Upper lobe of right lung (tissue), 1 donor: ENCODE data around the gene PRR5L. TPM values are rescaled to one million over a fixed set of nuclear protein-coding genes. Genes with fewer than 3 reads are reported as not detected.
A peak's percentile ranks its signal among the peaks of the same experiment; 100 is the strongest.

ENCODE experiments used
- ATAC-seq: fragments of 200-7000 bp; cut with Tn5 transposase; one replicate; pipeline ENCODE4 v1.9.1; 2020; ENCODE audit warnings: mild to moderate bottlenecking, moderate library complexity
- DNase-seq: peaks from one replicate; pipeline ENCODE4 v3.0.0-alpha.2; 2020
- H3K27ac ChIP-seq: fragments of 200-600 bp; one replicate; pipeline ENCODE4 v1.8.0; 2022
- H3K27me3 ChIP-seq: fragments of 200-600 bp; one replicate; pipeline ENCODE4 v1.8.0; 2022; ENCODE audit warnings: mild to moderate bottlenecking
- H3K36me3 ChIP-seq: fragments of 200-600 bp; one replicate; pipeline ENCODE4 v1.8.0; 2022
- H3K4me1 ChIP-seq: fragments of 200-600 bp; one replicate; pipeline ENCODE4 v1.8.0; 2022
- H3K4me3 ChIP-seq: fragments of 200-600 bp; one replicate; pipeline ENCODE4 v1.8.0; 2022; ENCODE audit warnings: mild to moderate bottlenecking
- H3K9me3 ChIP-seq: fragments of 200-600 bp; one replicate; pipeline ENCODE4 v1.8.0; 2022
- intact Hi-C: fragments of 100-400 bp; cut with DNase I; formaldehyde crosslinking; loops from one replicate; pipeline ENCODE4 v1.11.0; 2022
- total RNA-seq: library from RNA; stranded (reverse); fragmentation: NEBNext Ultra II Directional; extraction: Animal tissue kit (Norgen Biotek cat#: 25700); gene quantifications from one replicate; pipeline ENCODE4 v1.2.1, GENCODE V29; 2021
- TF ChIP-seq, protein P1 (sequence below): fragments of 200-600 bp; IDR thresholded peaks from one replicate; pipeline ENCODE4 v1.8.0; 2022; ENCODE audit warnings: antibody characterized with exemption
- donor health status: DM: no; HTN: yes; CAD: no; lungs with severe emphysema.

The PRR5L gene
- total RNA-seq, 1 donor from 2014 or later: 24.5 TPM

- H3K4me3 ChIP-seq: no peak overlapping the region
- no peaks in the 10 kb centered on the region for H3K27me3 ChIP-seq
- TF ChIP-seq, protein P1, sequence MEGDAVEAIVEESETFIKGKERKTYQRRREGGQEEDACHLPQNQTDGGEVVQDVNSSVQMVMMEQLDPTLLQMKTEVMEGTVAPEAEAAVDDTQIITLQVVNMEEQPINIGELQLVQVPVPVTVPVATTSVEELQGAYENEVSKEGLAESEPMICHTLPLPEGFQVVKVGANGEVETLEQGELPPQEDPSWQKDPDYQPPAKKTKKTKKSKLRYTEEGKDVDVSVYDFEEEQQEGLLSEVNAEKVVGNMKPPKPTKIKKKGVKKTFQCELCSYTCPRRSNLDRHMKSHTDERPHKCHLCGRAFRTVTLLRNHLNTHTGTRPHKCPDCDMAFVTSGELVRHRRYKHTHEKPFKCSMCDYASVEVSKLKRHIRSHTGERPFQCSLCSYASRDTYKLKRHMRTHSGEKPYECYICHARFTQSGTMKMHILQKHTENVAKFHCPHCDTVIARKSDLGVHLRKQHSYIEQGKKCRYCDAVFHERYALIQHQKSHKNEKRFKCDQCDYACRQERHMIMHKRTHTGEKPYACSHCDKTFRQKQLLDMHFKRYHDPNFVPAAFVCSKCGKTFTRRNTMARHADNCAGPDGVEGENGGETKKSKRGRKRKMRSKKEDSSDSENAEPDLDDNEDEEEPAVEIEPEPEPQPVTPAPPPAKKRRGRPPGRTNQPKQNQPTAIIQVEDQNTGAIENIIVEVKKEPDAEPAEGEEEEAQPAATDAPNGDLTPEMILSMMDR: no peak
- intact Hi-C loops: no loop called here
- no peaks in the 10 kb centered on the region for H3K9me3 ChIP-seq
- ATAC-seq: no peak
- H3K4me1 ChIP-seq: peaks cover 3% of the 10 kb centered on the region
- no peak overlapping the region for H3K27ac ChIP-seq
- no peaks in the 10 kb centered on the region for H3K36me3 ChIP-seq
- no peak for DNase-seq
Measured at GRCh38 chr11:36308577-36308976, 12.5 kb downstream of the PRR5L start.

DNA sequence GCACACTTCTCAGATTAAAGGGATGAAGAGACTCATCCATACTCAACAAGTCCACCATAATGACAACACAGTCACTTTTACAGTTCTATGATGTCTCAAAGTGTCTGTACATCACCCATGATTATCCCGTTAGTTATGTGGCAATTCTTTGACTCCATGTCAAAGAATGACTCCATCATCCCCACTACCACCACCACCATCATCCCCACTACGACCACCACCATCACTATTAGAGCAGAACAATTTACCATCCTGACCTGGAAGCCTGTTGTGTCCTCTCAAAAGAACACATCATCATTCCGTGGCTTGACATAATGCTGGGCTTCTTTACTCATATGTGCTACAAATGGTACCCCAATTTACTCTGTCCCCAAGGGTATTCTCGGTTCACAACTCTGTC, 13.7 kb downstream of the PRR5L start:
- intact Hi-C loops: no loop called here
- no peaks in the 10 kb centered on the region for H3K9me3 ChIP-seq

DNA sequence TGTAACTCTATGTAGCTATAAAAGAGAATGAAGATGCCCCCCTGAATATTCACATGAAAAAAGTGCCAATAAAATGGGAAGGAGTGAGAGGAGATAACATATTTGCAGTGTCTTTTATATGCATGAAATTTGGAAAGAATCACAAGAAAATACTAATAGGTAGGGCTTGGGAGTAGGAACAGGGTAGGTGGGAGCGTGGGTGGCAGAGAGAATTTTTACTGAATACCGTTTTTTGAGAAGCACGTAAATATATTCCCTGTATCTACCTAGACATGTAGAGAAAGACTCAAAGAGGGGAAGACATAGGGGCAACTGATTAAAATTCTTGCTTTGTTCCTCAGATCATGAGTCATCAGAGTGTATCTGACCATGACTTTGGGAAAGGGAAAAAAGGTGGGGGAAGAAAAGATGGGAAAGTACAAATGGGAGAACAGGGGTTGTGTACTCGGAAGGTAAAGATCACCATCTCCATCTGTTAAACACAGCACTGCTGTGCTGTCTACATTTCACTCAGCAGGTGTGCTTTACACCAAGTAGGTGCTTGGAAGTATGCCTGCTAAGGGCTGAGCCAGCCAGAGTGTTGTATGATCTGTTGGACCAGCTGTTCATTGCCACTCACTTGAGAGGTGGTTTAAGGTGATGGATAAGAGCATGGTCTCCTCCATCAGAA, 16.0 kb downstream of the PRR5L start:
- TF ChIP-seq, protein P1: no peak
- no peaks in the 10 kb centered on the region for H3K4me1 ChIP-seq
- H3K27ac ChIP-seq: no peak overlapping the region
- H3K36me3 ChIP-seq: no peaks in the 10 kb centered on the region
- intact Hi-C loops: no loop called here
- H3K4me3 ChIP-seq: no peak overlapping the region
- no peak for ATAC-seq
- no peaks in the 10 kb centered on the region for H3K27me3 ChIP-seq
- no peaks in the 10 kb centered on the region for H3K9me3 ChIP-seq
- no peak for DNase-seq

More for the DNA sequence above, 13.7 kb downstream of the PRR5L start:
- DNase-seq (no peak), ATAC-seq (no peak)
- Histone ChIP-seq H3K27ac (no peak overlapping the region), H3K27me3 (no peaks in the 10 kb centered on the region), H3K36me3 (no peaks in the 10 kb centered on the region), H3K4me1 (no peaks in the 10 kb centered on the region), H3K4me3 (no peak overlapping the region)
- TF ChIP-seq, protein P1: no peak

- TF ChIP-seq, protein P1: no peak
- ATAC-seq (no peak), DNase-seq (no peak)
- Histone ChIP-seq H3K4me3 (no peak overlapping the region), H3K4me1 (no peaks in the 10 kb centered on the region), H3K36me3 (no peaks in the 10 kb centered on the region), H3K27ac (no peak overlapping the region), H3K27me3 (no peaks in the 10 kb centered on the region), H3K9me3 (no peaks in the 10 kb centered on the region)
- intact Hi-C loops: no loop called here
Measured at GRCh38 chr11:36312611-36313472, 16.8 kb downstream of the PRR5L start.

DNA sequence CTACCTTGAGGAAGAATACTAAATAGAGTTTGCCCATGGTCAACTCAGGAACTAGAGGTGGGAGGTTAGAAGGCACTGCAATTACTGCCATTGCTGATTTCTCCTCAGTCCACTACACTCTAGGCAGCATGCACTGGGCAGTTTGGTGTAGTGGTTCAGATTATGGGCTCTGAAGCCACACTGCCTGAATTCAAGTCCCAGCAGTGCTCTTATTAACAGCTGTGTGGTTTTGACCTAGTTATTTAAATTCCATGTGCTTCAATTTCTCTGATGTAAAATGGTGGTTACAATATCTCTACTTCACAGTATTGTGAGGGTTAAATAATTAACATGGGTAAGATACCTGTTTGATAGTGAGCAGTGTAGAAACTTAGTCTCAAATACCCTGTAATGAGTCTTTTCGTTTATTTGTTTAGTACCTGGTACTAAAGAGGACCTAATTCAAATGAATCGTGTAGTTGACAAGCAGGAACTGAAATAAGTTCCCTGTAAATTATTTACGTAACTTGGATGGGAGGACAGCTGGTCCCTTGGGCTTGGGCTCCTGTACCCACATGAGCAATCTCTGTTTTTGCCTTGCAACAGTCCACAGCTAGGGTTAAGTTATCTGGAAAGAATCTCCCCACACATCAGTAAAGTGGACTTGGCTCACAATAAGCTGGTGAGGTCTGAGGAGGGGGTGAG, 17.8 kb downstream of the PRR5L start:
- H3K36me3 ChIP-seq: no peaks in the 10 kb centered on the region
- ATAC-seq (peak; percentile 25), DNase-seq (no peak)
- H3K27me3 ChIP-seq: no peaks in the 10 kb centered on the region
- H3K4me1 ChIP-seq: no peaks in the 10 kb centered on the region
- intact Hi-C loops: no loop called here
- H3K9me3 ChIP-seq: no peaks in the 10 kb centered on the region
- TF ChIP-seq, protein P1: no peak
- no peak overlapping the region for H3K27ac ChIP-seq
- no peak overlapping the region for H3K4me3 ChIP-seq
